PC-9 (cell line): Measurements from ENCODE around the gene N4BP2L1. TPM values are rescaled to one million over a fixed set of nuclear protein-coding genes. Genes with fewer than 3 reads are reported as not detected.

ENCODE experiments used
- BruUV-seq: library from RNA; stranded (reverse); fragments of 400-500 nt; replicated peaks from 2 replicates; lab custom pipeline; 2021; lab: Mats Ljungman, UMichigan
- CTCF ChIA-PET: fragments of 300-600 bp; sonication (Branson Sonifier 250); formaldehyde crosslinking; loops from one replicate; lab custom pipeline; 2022; ENCODE audit warnings: antibody characterized with exemption; lab: Charles Lee
- POLR2A ChIA-PET: fragments of 300-600 bp; sonication (Branson Sonifier 250); formaldehyde crosslinking; loops from one replicate; lab custom pipeline; 2022; ENCODE audit warnings: antibody characterized with exemption; ENCODE audit not compliant: unreplicated experiment; lab: Charles Lee
- DNase-seq, 2 experiments: peaks; one replicate each; pipeline versions ENCODE4 v3.0.0 to v3.0.0-alpha.2; 2015 to 2022; ENCODE audit warnings: mixed read lengths in 1 of 2
- H2AFZ ChIP-seq: fragments of 200-600 bp; sonication (generic); 2 replicates; pipeline ENCODE4 v1.8.1; 2017; ENCODE audit warnings: antibody characterized with exemption
- H3F3A ChIP-seq: fragments of 200-600 bp; sonication (generic); 2 replicates; pipeline ENCODE4 v1.8.1; 2017; ENCODE audit warnings: antibody characterized with exemption, mild to moderate bottlenecking, low read depth; ENCODE audit not compliant: insufficient read depth
- H3K27ac ChIP-seq: fragments of 200-600 bp; sonication (generic); 2 replicates; pipeline ENCODE4 v1.6.1; 2016; ENCODE audit warnings: mixed run types
- H3K27me3 ChIP-seq: fragments of 200-600 bp; sonication (generic); 2 replicates; pipeline ENCODE4 v1.6.1; 2016; ENCODE audit warnings: low read depth, mixed run types; ENCODE audit not compliant: insufficient read depth
- H3K36me3 ChIP-seq: fragments of 200-600 bp; sonication (generic); 2 replicates; pipeline ENCODE4 v1.6.1; 2016; ENCODE audit warnings: low read depth, mixed run types
- H3K4me1 ChIP-seq: fragments of 200-600 bp; sonication (generic); replicated peaks from 2 replicates; pipeline ENCODE4 v1.6.1; 2016; ENCODE audit warnings: mixed run types; ENCODE audit not compliant: insufficient read depth
- H3K4me2 ChIP-seq: fragments of 200-600 bp; sonication (generic); 2 replicates; pipeline ENCODE4 v1.6.1; 2017; ENCODE audit warnings: mixed run types
- H3K4me3 ChIP-seq: fragments of 200-600 bp; sonication (generic); 2 replicates; pipeline ENCODE4 v1.6.1; 2016; ENCODE audit warnings: mixed run types
- H3K79me2 ChIP-seq: fragments of 200-600 bp; sonication (generic); 2 replicates; pipeline ENCODE4 v1.6.1; 2017; ENCODE audit warnings: low read depth, mixed run types
- H3K9me2 ChIP-seq: fragments of 200-600 bp; sonication (generic); 2 replicates; pipeline ENCODE4 v1.8.1; 2017; ENCODE audit warnings: mild to moderate bottlenecking; ENCODE audit not compliant: insufficient read depth
- H3K9me3 ChIP-seq: fragments of 200-600 bp; sonication (generic); 2 replicates; pipeline ENCODE4 v1.8.1; 2016; ENCODE audit warnings: low read depth; ENCODE audit not compliant: insufficient read depth
- H4K20me1 ChIP-seq: fragments of 200-600 bp; sonication (generic); 2 replicates; pipeline ENCODE4 v1.8.1; 2017; ENCODE audit not compliant: insufficient read depth
- CTCF ChIP-seq: fragments of 200-600 bp; sonication (generic); conservative IDR thresholded peaks from 2 replicates; pipeline ENCODE4 v1.6.1; 2017; ENCODE audit warnings: mixed run types, antibody characterized with exemption, mild to moderate bottlenecking, moderate library complexity
- EZH2 ChIP-seq: fragments of 200-600 bp; sonication (generic); IDR thresholded peaks from 2 replicates; pipeline ENCODE4 v1.8.0; 2017; ENCODE audit warnings: antibody characterized with exemption, low read depth
- intact Hi-C: fragments of 100-400 bp; cut with micrococcal nuclease; formaldehyde crosslinking; loops from one replicate; pipeline ENCODE4 v1.10.0; 2022; ENCODE audit not compliant: unreplicated experiment
- total RNA-seq: library from RNA; stranded (reverse); gene quantifications from 2 replicates; pipeline ENCODE4 v1.2.3, GENCODE V29; 2021

N4BP2L1 gene
- total RNA-seq, 1 experiment from 2014 or later: 4.0 TPM

DNA sequence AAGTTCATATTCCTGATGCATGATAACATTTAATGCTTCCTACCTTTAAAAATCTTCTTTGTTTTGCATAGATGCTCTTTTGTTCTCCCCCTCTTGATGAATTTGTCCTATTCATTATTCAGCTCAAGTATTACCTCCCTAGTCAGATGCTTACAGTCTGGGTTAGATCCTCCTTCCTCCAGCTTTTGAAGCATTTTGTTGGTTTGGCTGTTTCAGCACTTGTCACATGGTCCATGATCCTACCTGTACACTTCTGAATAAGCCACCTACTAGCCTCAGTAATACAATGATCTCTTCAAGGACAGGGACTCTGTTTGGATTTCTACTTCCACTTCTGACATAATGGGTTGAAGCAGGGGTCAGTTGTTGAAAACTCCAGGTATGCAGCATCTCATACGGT, 37.4 kb downstream of the N4BP2L1 start:
- no TSS peak for BruUV-seq
- no peak for DNase-seq
- H3K4me3 ChIP-seq: no peak overlapping the region
- no peaks in the 10 kb centered on the region for H3K4me1 ChIP-seq
- intact Hi-C loops: no loop called here
- ChIA-PET POLR2A (no interaction called here), CTCF (no interaction called here)
- no peaks in the 10 kb centered on the region for H4K20me1 ChIP-seq
- no peaks in the 10 kb centered on the region for H3K79me2 ChIP-seq
- H3K9me2 ChIP-seq: no peaks in the 10 kb centered on the region
- H3K4me2 ChIP-seq: no peak overlapping the region
- no peak for TF ChIP-seq EZH2
- no peak overlapping the region for H2AFZ ChIP-seq
- H3K9me3 ChIP-seq: no peaks in the 10 kb centered on the region
- no peaks in the 10 kb centered on the region for H3K27me3 ChIP-seq
- no peaks in the 10 kb centered on the region; the same call in 1 of the 2 replicates for H3F3A ChIP-seq
- no peak overlapping the region for H3K27ac ChIP-seq
- H3K36me3 ChIP-seq: no peaks in the 10 kb centered on the region; the same call in 1 of the 2 replicates

DNA sequence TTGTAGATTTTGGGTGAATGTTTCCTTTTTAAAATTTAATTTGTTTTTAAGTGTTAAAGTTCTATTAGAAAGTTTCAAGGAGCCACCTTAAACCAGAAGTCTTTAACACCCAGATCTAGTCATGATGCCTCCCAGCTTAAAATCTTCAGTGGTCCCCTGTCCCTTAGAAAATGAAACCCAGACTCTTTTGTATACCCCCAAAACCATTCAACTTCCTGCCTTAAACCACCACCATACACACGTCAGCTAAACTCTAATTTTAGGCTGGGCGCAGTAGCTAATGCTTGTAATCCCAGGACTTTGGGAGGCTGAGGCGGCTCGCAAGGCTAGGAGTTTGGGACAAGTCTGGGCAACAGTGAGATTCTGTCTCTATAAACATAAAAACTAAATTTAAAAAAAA, 37.9 kb downstream of the N4BP2L1 start:
- no TSS peak for BruUV-seq
- no peaks in the 10 kb centered on the region for H3K9me2 ChIP-seq
- no peaks in the 10 kb centered on the region; the same call in 1 of the 2 replicates for H3K36me3 ChIP-seq
- ChIA-PET CTCF (no interaction called here), POLR2A (no interaction called here)
- no peaks in the 10 kb centered on the region for H3K9me3 ChIP-seq
- no peaks in the 10 kb centered on the region for H3K27me3 ChIP-seq
- no peak for TF ChIP-seq EZH2
- no peak for TF ChIP-seq CTCF
- H3K4me1 ChIP-seq: no peaks in the 10 kb centered on the region
- no peaks in the 10 kb centered on the region for H4K20me1 ChIP-seq
- H3K27ac ChIP-seq: no peak overlapping the region
- intact Hi-C loops: no loop called here
- H3F3A ChIP-seq: no peaks in the 10 kb centered on the region
- no peak overlapping the region for H3K4me2 ChIP-seq
- no peak for DNase-seq
- H2AFZ ChIP-seq: no peak overlapping the region
- H3K4me3 ChIP-seq: no peak overlapping the region
- H3K79me2 ChIP-seq: no peaks in the 10 kb centered on the region

GRCh38 chr13:32385410-32385809, 42.5 kb downstream of the N4BP2L1 start:
- intact Hi-C loops: no loop called here
- DNase-seq: no peak
- Histone ChIP-seq H3K4me1 (no peaks in the 10 kb centered on the region), H3K9me3 (no peaks in the 10 kb centered on the region), H3K36me3 (no peaks in the 10 kb centered on the region), H3K27ac (no peak overlapping the region), H3F3A (no peaks in the 10 kb centered on the region), H3K4me3 (no peak overlapping the region), H3K4me2 (no peak overlapping the region), H3K9me2 (no peaks in the 10 kb centered on the region), H3K27me3 (no peaks in the 10 kb centered on the region), H2AFZ (no peak overlapping the region), H3K79me2 (no peaks in the 10 kb centered on the region), H4K20me1 (no peaks in the 10 kb centered on the region)
- no TSS peak for BruUV-seq
- POLR2A ChIA-PET: no interaction called here
- CTCF ChIA-PET: no interaction called here
- TF ChIP-seq CTCF (no peak), EZH2 (no peak)

DNA sequence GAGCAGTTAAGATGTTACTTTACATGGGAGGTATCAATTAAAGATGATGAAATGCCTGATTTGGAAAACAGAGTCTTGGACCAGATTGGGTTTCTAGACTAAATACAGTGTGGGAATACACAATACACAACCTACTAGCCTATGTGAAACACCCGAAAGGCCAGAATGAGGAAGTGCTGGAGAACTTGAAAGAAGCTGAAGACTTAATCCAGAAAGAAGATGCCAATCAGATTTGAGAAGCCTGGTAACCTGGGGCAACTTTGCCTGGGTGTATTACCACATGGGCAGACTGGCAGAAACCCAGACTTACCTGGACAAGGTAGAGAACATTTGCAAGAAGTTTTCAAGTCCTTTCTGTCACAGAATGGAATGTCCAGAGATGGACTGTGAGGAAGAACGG, 43.2 kb downstream of the N4BP2L1 start:
- Histone ChIP-seq H3K36me3 (no peaks in the 10 kb centered on the region; the same call in 1 of the 2 replicates), H3K79me2 (no peaks in the 10 kb centered on the region), H4K20me1 (no peaks in the 10 kb centered on the region), H3K4me3 (no peak overlapping the region), H3K27me3 (no peaks in the 10 kb centered on the region), H3K4me2 (no peak overlapping the region), H2AFZ (no peak overlapping the region), H3K9me2 (no peaks in the 10 kb centered on the region), H3F3A (no peaks in the 10 kb centered on the region), H3K27ac (no peak overlapping the region), H3K4me1 (no peaks in the 10 kb centered on the region), H3K9me3 (no peaks in the 10 kb centered on the region)
- ChIA-PET CTCF (no interaction called here), POLR2A (no interaction called here)
- no peak for DNase-seq
- no TSS peak for BruUV-seq
- no peak for TF ChIP-seq CTCF
- no peak for TF ChIP-seq EZH2
- intact Hi-C loops: no loop called here
